SK-MEL-5 (cell line): ENCODE data around the gene CCDC38. TPM values are rescaled to one million over a fixed set of nuclear protein-coding genes. Genes with fewer than 3 reads are reported as not detected.
"Not testable (repeated sequence)": the region's sequence is repeated elsewhere in the genome, so short reads cannot be mapped to it uniquely, and the experiment has no call there.

Experiments used
- DNase-seq: peaks from one replicate; pipeline ENCODE4 v3.0.0-alpha.2; 2016; ENCODE audit warnings: low read depth, low spot score
- in situ Hi-C: cut with HindIII; loops from 2 replicates; pipeline ENCODE4 v1.10.0; 2016; ENCODE audit warnings: low sequenced_read_pairs, high pct_unique_total_duplicates, low pct_unique_long_range_greater_than_20kb
- total RNA-seq: library from RNA; depleted of rRNA; stranded (reverse); fragments of >200 nt; shearing (Covaris generic); gene quantifications from 2 replicates; pipeline ENCODE4 v1.2.3, GENCODE V29; 2014

Gene CCDC38
- total RNA-seq, 1 experiment from 2014 or later = 0.16 TPM

- DNase-seq, in situ Hi-C loops: not testable (repeated sequence)
Observed at GRCh38 chr12:95969116-95969515, 26.7 kb upstream of the CCDC38 start.

DNA sequence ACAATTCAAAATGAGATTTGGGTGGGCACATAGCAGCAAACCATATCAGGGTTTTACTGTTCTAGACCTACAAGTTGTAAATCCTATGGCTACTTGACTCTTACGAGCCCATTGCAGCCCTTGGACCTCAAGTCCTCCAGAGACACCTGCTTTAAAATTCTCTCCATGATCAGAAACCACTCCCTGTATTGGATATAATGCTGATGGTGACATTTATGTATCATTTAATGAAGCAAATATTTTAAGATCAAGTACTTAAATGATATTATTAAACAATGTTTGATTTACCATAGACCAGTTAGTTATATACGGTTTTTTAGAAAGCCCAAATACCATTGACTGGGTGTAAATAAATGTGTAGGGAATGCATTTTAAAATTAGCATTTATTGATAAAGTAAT, 24.9 kb upstream of the CCDC38 start:
- in situ Hi-C loops = no loop called here
- DNase-seq = no peak

GRCh38 chr12:95966287-95966870, 24.0 kb upstream of the CCDC38 start:
- in situ Hi-C loops = no loop called here
- DNase-seq = no peak

GRCh38 chr12:95963096-95963495, 20.7 kb upstream of the CCDC38 start:
- peak; percentile 41 for DNase-seq

GRCh38 chr12:95962222-95962621, 19.8 kb upstream of the CCDC38 start:
- in situ Hi-C loops = no loop called here
- no peak for DNase-seq

More at GRCh38 chr12:95963096-95963495, 20.7 kb upstream of the CCDC38 start:
- in situ Hi-C loops = no loop called here

GRCh38 chr12:95960241-95960640, 17.8 kb upstream of the CCDC38 start:
- in situ Hi-C loops = no loop called here
- DNase-seq = no peak

DNA sequence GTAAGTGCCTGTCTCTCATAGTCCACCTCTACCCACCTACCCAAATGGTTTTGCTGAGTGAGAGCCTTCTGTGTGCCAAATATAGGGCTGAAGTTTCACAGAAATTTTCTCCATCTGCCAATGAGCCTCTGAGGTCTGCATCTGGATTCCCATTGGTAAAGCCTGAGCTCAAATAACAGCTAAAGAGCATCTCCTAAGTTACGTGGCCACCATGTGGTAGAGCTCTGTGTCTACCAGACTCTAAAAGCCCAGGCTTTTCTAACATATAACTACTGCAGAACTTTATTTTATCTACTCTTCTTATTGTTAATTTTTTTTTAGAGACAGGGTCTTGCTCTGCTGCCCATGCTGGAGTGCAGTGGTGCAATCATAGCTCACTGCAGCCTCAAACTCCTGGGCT, 16.7 kb upstream of the CCDC38 start:
- in situ Hi-C loops = no loop called here
- DNase-seq = peak; percentile 74

DNA sequence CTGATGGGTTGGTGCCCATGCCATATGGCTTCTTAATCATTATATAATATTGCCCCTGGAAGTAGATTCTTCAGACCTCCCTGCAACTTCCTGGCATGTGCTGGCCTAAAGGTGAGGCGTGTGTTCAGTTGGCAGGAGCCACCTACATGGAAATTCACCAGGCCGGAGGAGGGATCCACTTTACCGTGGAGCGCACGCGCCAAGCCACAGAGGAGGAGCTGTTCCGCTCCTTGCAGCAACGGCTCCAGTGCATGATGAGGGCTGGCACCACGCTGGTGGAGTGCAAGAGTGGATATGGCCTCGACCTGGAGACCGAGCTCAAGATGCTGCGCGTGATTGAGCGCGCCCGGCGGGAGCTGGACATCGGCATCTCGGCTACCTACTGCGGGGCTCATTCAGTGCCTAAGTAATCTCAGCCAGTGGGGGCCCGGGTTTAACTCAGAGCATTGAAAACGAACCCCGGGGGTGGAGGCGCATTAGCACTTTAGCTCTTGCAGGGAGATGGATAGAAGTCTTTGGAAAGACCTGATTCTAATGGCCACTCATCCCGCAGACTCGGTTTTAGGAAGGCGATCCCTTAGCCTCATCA, 14.2 kb upstream of the CCDC38 start:
- in situ Hi-C loops = no loop called here
- DNase-seq = no peak

- in situ Hi-C loops = no loop called here
Observed at GRCh38 chr12:95955549-95956159, 13.2 kb upstream of the CCDC38 start.

GRCh38 chr12:95953000-95953399, 10.6 kb upstream of the CCDC38 start:
- in situ Hi-C loops = no loop called here
- no peak for DNase-seq

More at GRCh38 chr12:95955549-95956159, 13.2 kb upstream of the CCDC38 start:
- no peak for DNase-seq

GRCh38 chr12:95951515-95951914, 9.1 kb upstream of the CCDC38 start:
- DNase-seq = no peak
- in situ Hi-C loops = no loop called here

GRCh38 chr12:95949477-95950206, 7.2 kb upstream of the CCDC38 start:
- in situ Hi-C loops = no loop called here
- DNase-seq = no peak

DNA sequence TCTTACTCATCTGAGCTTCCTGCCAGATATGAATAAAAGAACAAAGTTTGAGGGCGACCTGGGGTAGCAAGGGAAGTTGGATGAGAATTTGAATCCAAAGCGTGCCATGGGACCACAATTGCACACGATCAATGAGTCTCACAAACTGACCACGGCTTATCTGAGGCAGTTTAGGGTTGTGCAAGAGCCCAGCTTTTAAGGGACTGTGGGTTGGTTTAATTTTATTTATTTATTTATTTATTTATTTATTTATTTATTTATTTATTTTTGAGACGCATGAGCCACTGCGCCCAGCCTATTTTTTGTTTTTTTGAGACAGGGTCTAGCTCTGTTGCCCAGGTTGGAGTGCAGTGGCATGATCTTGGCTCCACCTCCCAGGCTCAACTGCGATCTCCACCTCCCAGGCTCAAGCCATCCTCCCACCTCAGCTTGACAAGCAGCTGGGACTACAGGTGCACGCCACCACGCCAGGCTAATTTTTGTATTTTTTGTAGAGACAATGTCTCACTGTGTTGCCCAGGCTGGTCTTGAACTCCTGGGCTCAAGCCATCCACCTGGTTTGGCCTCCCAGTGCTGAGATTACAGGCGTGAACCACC, 1.8 kb upstream of the CCDC38 start:
- no peak for DNase-seq
- in situ Hi-C loops = no loop called here

GRCh38 chr12:95943330-95943842, 972 bp upstream of the CCDC38 start, which contains the start of gene AMDHD1:
AMDHD1 (plus strand) TSS chr12:95943331; CDS start chr12:95943399, 68 bp downstream.
- peak; percentile 47 for DNase-seq
- in situ Hi-C loops = no loop called here

GRCh38 chr12:95942101-95942523, 302 bp downstream of the CCDC38 start:
- peak; percentile 30 for DNase-seq
- in situ Hi-C loops = no loop called here

- no peak for DNase-seq
- in situ Hi-C loops = no loop called here
Observed at GRCh38 chr12:95940514-95940913, 1.9 kb downstream of the CCDC38 start.

DNA sequence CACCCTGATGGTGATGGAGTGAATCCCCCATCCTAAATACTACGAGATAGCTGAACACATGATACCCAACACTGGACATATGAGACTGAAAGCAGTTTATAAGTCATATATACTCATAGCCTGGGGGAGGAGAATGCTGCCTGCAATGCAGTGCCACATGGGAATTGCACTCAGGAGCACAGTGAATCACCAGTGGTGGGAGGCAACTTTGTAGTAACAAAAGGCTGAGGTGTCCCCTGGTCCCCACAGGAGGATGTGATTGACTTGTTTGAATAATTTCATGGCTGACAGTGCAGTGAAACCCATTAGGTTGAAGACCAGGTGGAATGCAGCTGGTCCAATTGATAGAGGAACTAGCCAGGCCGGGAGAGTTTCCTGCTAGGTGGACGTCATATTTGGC, 20.2 kb downstream of the CCDC38 start:
- in situ Hi-C loops = no loop called here
- no peak for DNase-seq

- DNase-seq = no peak
- in situ Hi-C loops = no loop called here
Observed at GRCh38 chr12:95919110-95919509, 23.3 kb downstream of the CCDC38 start.
